ENCODE measurements around the gene DEFB124.

- no peak for TF ChIP-seq FOXP2 (optimal IDR thresholded peaks at IDR 0.05; ENCODE audit: control extremely low read depth, extremely low read length, insufficient read depth)
- no peak for TF ChIP-seq EZH2 (IDR thresholded peaks at IDR 0.05)
Observed at GRCh38 chr20:31484001-31484400, 9.1 kb upstream of the DEFB124 start.
